B cell (primary cell): ENCODE measurements around the gene FGF6.

Experiments
- EZH2 ChIP-seq: IDR thresholded peaks from 2 replicates; pipeline ENCODE4 v1.6.1; 2012; ENCODE audit warnings: borderline replicate concordance, low read depth, mild to moderate bottlenecking, moderate library complexity, low read length; ENCODE audit not compliant: insufficient read depth, poor library complexity, severe bottlenecking
- TF ChIP-seq, protein P1 (sequence below): fragments of 200-600 bp; IDR thresholded peaks from one replicate; pipeline ENCODE4 v1.8.0; 2022; ENCODE audit warnings: antibody characterized with exemption, mild to moderate bottlenecking

DNA sequence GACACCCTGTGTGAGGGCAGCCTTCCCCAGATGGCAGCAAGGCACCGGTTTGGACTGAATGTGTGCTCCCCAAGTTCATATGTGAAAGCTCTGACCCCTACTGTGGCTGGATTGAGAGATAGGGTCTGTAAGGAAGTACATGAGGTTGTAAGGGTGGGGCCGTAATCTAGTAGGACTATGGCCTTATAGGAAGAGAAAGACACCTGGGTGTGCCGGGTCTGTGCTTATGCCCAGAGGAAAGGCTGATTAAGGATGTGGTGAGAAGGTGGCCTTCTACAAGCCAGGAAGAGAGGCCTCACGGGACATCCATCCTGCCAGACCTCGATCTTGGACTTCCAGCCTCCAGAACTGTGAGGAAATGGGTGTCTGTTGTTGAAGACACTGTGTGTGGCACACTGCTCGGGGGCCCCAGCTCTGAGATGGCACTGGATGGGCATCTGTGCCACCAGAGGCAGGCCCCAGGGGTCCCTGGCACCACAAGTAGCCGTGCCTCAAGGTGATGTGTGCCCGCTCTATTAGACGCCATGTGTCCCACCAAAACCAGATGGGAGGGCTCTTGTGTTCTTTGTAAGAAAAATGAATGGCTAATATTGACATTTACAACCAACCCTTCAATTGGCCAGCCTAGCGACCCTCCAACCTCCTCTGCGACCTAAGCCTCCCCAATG, 22.0 kb downstream of the FGF6 start:
- TF ChIP-seq, protein P1, sequence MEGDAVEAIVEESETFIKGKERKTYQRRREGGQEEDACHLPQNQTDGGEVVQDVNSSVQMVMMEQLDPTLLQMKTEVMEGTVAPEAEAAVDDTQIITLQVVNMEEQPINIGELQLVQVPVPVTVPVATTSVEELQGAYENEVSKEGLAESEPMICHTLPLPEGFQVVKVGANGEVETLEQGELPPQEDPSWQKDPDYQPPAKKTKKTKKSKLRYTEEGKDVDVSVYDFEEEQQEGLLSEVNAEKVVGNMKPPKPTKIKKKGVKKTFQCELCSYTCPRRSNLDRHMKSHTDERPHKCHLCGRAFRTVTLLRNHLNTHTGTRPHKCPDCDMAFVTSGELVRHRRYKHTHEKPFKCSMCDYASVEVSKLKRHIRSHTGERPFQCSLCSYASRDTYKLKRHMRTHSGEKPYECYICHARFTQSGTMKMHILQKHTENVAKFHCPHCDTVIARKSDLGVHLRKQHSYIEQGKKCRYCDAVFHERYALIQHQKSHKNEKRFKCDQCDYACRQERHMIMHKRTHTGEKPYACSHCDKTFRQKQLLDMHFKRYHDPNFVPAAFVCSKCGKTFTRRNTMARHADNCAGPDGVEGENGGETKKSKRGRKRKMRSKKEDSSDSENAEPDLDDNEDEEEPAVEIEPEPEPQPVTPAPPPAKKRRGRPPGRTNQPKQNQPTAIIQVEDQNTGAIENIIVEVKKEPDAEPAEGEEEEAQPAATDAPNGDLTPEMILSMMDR: no peak
- TF ChIP-seq EZH2: no peak
